HepG2 (cell line): ENCODE measurements around the gene LANCL2. TPM values are rescaled to one million over a fixed set of nuclear protein-coding genes. Genes with fewer than 3 reads are reported as not detected.

Experiments
- ADNP ChIP-seq: sonication (generic); formaldehyde crosslinking; IDR thresholded peaks from 2 replicates; pipeline ENCODE4 v1.4.0; 2020; ENCODE audit warnings: missing genetic modification reagents
- ATF3 ChIP-seq: sonication (generic); formaldehyde crosslinking; IDR thresholded peaks from 2 replicates; pipeline ENCODE4 v1.4.0; 2020; ENCODE audit warnings: missing genetic modification reagents
- CEBPZ ChIP-seq: IDR thresholded peaks from 2 replicates; pipeline ENCODE4 v1.6.1; 2012; ENCODE audit warnings: low read length, improper control_type of control experiment
- CREB3 ChIP-seq: sonication (generic); formaldehyde crosslinking; IDR thresholded peaks from 2 replicates; pipeline ENCODE4 v1.5.0; 2020; ENCODE audit warnings: missing genetic modification reagents
- EHMT2 ChIP-seq: fragments of 200-600 bp; sonication (generic); IDR thresholded peaks from 2 replicates; pipeline ENCODE4 v1.7.0; 2017; ENCODE audit warnings: antibody characterized with exemption, low read depth, low read length, borderline replicate concordance
- HNF1B ChIP-seq: sonication (generic); formaldehyde crosslinking; IDR thresholded peaks from 2 replicates; pipeline ENCODE4 v1.5.1; 2020; ENCODE audit warnings: mild to moderate bottlenecking, moderate library complexity, missing genetic modification reagents
- NR2C2 ChIP-seq: sonication (generic); formaldehyde crosslinking; IDR thresholded peaks from 2 replicates; pipeline ENCODE4 v1.4.0; 2020; ENCODE audit warnings: missing genetic modification reagents, mild to moderate bottlenecking, moderate library complexity, borderline replicate concordance
- PHF20 ChIP-seq: sonication (generic); formaldehyde crosslinking; IDR thresholded peaks from 2 replicates; pipeline ENCODE4 v1.5.0; 2020; ENCODE audit warnings: mild to moderate bottlenecking, missing genetic modification reagents
- POLR2A ChIP-seq, 2 experiments: IDR thresholded peaks; 2 replicates each; pipeline ENCODE4 v1.6.1; 2011; ENCODE audit warnings: low read depth in 2 of 2, low read length in 2 of 2, mild to moderate bottlenecking in 1 of 2, moderate library complexity in 1 of 2; ENCODE audit not compliant: insufficient read depth in 1 of 2
- PRDM10 ChIP-seq: sonication (generic); formaldehyde crosslinking; IDR thresholded peaks from 2 replicates; pipeline ENCODE4 v1.4.0; 2020; ENCODE audit warnings: low read depth, missing genetic modification reagents
- SNAPC2 ChIP-seq: sonication (generic); formaldehyde crosslinking; IDR thresholded peaks from 2 replicates; pipeline ENCODE4 v1.8.1; 2022; ENCODE audit warnings: mild to moderate bottlenecking, missing genetic modification reagents
- ZNF574 ChIP-seq: sonication (generic); formaldehyde crosslinking; IDR thresholded peaks from 2 replicates; pipeline ENCODE4 v1.4.0; 2020; ENCODE audit warnings: missing genetic modification reagents
- ZNF616 ChIP-seq: sonication (generic); formaldehyde crosslinking; IDR thresholded peaks from 2 replicates; pipeline ENCODE4 v1.5.0; 2020; ENCODE audit warnings: low read depth, mild to moderate bottlenecking, missing genetic modification reagents
- ZNF781 ChIP-seq: sonication (generic); formaldehyde crosslinking; IDR thresholded peaks from 2 replicates; pipeline ENCODE4 v1.5.1; 2020; ENCODE audit warnings: borderline replicate concordance, mild to moderate bottlenecking, missing genetic modification reagents; ENCODE audit errors: not compliant biosample characterization
- polyA plus RNA-seq, 8 experiments: library from polyadenylated mRNA; depleted of rRNA in 3 of 8; stranded (reverse) in 7 of 8; unstranded in 1 of 8; fragments of >200 nt; fragmentation: Illumina TruSeq in 4 of 8; extraction: Trizol in 4 of 8; gene quantifications; 2 replicates each; pipeline versions ENCODE4 v1.2.1 to v1.2.3, GENCODE V29; 2011 to 2016; ENCODE audit warnings: low read depth in 4 of 8, missing spikeins in 1 of 8, mixed read lengths in 1 of 8; ENCODE audit not compliant: insufficient read depth in 1 of 8
- total RNA-seq, 5 experiments: library from RNA; depleted of rRNA; stranded (reverse); fragments of >200 nt; fragmentation: Illumina TruSeq; extraction: Trizol; gene quantifications; 2 replicates each; pipeline ENCODE4 v1.2.3, GENCODE V29; 2016; ENCODE audit warnings: low read depth in 1 of 5

The LANCL2 gene
- total and polyA plus RNA-seq, 2 of the 13 experiments (the other 11 are each of a cell fraction or from before 2014, with no cell fraction given): 10.0 to 13.8 TPM

GRCh38 chr7:55365675-55366460 is 731 bp downstream of the LANCL2 start (continued):
- TF ChIP-seq HNF1B (CRISPR knock-in tag) (peak; percentile 58; the same call in 1 of the 2 replicates), NR2C2 (CRISPR knock-in tag) (peak; percentile 74; the same call in 1 of the 2 replicates), CEBPZ (no peak), ZNF574 (CRISPR knock-in tag) (peak; percentile 90), ADNP (CRISPR knock-in tag) (no peak), ZNF781 (CRISPR knock-in tag) (peak; percentile 88), PRDM10 (peak; percentile 99), PHF20 (CRISPR knock-in tag) (peak; percentile 95), EHMT2 (no peak), SNAPC2 (CRISPR knock-in tag) (no peak), CREB3 (CRISPR knock-in tag) (0 out of 2 replicates have a peak, but pooled peaks have one; percentile 57), ZNF616 (CRISPR knock-in tag) (peak; percentile 78; the same call in 1 of the 2 replicates), ATF3 (peak; percentile 58; the same call in 1 of the 2 replicates), POLR2A (IDR thresholded peaks at IDR 0.05; ENCODE audit: insufficient read depth in 1 of 2, low read depth in 2 of 2, low read length in 2 of 2) (peak; percentile 83 to 93)
